CD4-positive, alpha-beta T cell treated with Interleukin-6 at 100 ng/mL for 8 hours (primary cell): Measurements from ENCODE around the gene ITPR1.

Experiments
- DNase-seq: peaks from one replicate; pipeline ENCODE4 v3.0.0-alpha.2; 2020; ENCODE audit warnings: mixed read lengths, low spot score

Gene ITPR1

GRCh38 chr3:4643904-4644547, 150.9 kb downstream of the ITPR1 start:
- DNase-seq = no peak

GRCh38 chr3:4644951-4645350, 151.8 kb downstream of the ITPR1 start:
- DNase-seq = no peak

DNA sequence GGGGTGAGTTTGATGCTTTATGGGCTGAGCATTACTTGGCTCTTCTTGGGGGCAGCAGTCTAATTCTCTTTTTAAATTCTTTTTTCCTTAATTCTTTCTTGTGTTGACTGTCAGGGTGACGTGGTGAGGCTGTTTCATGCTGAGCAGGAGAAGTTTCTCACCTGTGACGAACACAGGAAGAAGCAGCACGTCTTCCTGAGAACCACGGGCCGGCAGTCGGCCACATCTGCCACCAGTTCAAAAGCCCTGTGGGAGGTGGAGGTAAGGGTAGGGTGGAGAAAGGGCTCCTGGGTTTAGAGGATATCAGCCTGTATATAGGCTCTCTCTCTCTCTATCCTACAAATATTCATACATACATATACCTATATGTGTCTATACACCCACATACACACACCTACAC, 152.3 kb downstream of the ITPR1 start:
- DNase-seq = no peak

GRCh38 chr3:4647411-4647810, 154.3 kb downstream of the ITPR1 start:
- no peak for DNase-seq

- DNase-seq = no peak
These were observed 162.2 kb downstream of the ITPR1 start for GRCh38 chr3:4655145-4656045.

- no peak for DNase-seq
These were observed 162.9 kb downstream of the ITPR1 start for GRCh38 chr3:4656059-4656458.

GRCh38 chr3:4656626-4657328, 163.6 kb downstream of the ITPR1 start:
- DNase-seq = no peak

- DNase-seq = no peak
These were observed 167.8 kb downstream of the ITPR1 start for GRCh38 chr3:4660936-4661335.

DNA sequence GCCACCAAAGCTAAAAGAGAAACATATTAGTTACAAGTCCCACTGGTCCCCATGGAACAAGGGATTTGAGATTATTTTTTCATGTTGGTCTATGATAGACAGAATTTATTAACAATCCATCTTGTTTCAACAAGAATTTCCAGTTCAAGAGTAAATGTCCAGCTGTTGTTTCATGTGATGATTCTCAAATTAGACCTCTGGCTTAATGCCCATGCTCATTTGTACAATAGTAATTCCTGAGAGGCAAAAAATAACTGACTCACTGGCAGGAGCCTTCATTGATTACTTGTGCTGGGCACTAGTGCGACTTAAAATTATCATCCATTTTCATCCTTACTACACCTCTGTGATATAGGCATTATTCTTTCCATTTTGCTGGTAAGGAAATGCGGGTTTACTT, 171.3 kb downstream of the ITPR1 start:
- no peak for DNase-seq

DNA sequence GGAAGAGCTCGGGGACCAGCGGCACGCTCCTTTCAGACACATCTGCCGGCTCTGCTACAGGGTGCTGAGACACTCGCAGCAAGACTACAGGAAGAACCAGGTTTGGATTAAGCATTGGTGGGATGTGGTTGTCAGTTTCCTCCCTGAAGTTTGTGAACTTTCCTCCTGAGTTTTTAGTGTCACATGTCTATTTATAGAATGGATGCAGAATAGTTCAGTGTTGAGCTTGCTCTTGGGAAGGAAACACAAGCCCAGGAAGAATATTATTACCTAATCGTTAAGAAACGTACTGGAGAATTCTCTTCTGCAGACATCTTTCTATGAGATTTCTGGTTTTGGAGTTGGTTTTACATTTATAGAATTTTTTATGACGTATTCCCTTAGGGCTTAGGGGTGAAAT, 172.0 kb downstream of the ITPR1 start:
- no peak for DNase-seq

DNA sequence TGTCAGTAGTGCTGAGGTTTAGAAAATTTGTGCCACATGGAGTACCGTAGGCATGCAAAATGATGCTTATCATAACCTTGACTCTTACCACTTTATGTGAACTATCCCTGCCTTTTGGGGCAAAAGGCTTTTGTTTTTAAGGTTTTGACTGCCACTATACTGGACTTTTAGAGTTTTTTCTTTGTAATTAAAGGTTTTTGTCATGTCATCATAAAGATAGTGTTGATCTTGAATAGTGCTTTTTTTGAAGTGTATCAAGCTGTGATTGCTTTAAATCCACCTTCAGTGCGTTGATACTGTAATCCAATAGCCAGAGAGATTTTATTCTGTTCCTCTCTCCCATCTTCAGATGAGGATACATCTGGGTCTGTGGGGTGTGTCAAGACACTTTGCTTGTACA, 172.9 kb downstream of the ITPR1 start:
- DNase-seq = no peak

DNA sequence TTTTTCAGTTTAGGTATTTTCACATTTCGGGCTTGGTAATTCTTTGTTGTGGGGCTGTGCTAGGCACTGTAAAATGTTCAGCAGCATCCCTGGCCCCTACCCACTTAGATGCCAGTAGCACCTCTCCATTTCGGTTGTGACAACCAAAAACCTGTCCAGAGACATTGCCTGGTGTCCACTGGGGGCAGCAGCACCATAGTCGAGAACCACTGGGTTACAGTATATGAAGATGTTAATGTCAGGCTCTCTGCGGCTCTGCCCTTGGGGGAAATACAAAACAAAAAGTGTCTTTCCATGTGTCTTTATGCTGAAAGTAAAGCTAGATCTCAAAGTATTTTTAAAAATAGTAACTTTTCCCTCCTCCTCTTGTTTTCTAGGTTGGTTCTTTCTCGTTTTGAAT, 177.2 kb downstream of the ITPR1 start:
- no peak for DNase-seq

- no peak for DNase-seq
These were observed 179.7 kb downstream of the ITPR1 start for GRCh38 chr3:4672725-4673275.

DNA sequence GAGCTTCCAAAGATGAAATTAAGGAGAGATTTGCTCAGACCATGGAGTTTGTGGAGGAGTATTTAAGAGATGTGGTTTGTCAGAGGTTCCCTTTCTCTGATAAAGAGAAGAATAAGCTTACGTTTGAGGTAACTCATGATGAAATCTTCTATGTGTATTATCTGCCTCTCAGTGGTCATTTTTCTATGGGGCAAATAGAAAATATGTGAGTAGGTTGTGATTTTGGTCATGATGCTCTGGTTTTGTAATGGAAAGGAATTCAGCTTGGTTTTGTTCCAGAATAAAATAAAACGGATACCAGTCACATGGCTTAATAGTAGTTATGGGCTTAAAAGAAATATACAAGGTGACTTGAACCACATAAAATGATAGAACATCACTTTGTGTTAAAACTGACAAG, 181.1 kb downstream of the ITPR1 start:
- DNase-seq = no peak

GRCh38 chr3:4675704-4676103, 182.6 kb downstream of the ITPR1 start:
- DNase-seq = no peak

GRCh38 chr3:4678320-4678719, 185.2 kb downstream of the ITPR1 start:
- no peak for DNase-seq

DNA sequence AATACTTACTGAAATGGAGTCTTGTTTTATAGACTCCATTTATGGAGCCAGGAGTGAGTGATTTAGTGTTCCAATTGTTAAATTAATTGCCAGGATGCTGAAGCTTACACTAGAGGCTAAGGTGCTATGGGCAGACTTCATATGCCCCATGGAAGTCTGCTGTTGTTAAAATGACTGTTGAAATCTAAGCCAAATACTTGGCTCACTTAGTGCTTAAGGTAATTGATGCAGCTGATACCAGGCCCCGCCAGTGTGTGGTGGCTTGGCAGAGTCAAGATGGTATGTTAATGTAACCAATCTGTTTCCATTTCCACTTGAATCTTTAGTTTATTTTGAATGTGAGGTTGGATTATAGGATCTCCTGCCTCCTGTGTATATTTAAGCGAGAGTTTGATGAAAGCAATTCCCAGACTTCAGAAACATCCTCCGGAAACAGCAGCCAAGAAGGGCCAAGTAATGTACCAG, 187.1 kb downstream of the ITPR1 start:
- DNase-seq = no peak

- DNase-seq = no peak
These were observed 187.7 kb downstream of the ITPR1 start for GRCh38 chr3:4680871-4681300.

GRCh38 chr3:4681301-4681700, 188.2 kb downstream of the ITPR1 start:
- no peak for DNase-seq

DNA sequence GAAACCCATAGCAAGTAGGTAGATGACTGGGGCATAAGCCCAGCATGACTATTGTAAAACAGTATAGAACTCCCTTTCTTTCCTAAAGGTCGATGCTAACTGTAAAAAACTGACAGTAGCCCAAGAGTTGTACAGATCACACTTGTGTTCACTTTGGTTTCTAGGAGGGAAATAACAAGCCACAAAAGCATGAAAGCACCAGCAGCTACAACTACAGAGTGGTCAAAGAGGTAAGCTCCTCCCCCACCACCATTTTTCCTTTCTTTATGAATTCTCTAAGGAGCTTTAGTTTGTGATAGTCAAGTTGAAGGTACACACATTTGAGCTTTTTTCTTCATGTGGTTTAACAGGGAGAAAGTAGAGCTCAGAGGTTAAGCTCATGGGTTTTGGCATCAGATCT, 191.0 kb downstream of the ITPR1 start:
- no peak for DNase-seq

DNA sequence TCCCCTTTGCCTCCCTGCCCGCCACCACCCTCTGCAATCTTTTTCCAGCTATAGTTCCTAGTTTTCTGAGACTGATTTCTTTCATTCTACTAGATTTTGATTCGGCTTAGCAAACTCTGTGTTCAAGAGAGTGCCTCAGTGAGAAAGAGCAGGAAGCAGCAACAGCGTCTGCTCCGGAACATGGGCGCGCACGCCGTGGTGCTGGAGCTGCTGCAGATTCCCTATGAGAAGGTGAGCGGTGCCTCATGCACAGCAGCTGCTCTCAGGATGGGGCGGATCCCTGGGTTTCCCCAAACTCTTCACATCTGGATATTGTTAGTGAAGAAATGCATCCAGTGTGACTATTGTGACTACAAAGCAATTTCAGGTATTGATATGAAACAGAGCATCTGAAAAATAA, 191.8 kb downstream of the ITPR1 start:
- no peak for DNase-seq

DNA sequence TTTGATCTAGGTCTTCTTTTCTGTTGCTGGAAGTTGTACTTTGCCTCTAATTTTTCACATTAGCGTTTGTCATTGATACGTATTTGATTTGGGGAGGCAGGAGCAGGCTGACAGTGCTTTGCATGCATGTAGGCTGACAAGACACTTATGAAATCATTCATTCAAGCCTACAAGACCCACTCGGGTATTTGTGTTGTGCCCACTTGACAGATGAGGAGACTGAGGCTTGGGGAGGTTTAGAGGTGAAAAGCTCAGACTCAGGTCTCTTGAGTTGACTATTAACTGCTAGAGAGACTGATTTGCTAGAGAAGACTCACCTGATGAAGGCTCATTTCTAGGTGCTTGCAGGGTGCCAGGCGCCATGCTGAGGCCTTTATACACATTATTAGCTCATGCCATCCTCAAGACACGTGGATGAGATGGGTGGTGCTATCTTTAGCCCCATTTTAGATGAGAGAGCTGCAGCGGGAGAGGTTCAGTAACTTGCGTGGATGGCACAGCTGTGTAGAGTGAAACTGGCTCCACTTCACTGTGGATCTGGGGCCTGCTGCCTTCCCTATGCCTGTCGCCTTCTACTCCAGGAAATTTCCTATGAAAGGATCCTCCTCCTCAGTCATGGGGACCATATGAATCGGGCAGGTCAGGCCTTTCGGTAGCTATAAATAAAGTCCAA, 192.7 kb downstream of the ITPR1 start:
- DNase-seq = no peak
